Measurements from ENCODE around the gene ABCA13. TPM values are rescaled to one million over a fixed set of nuclear protein-coding genes. Genes with fewer than 3 reads are reported as not detected.

The ABCA13 gene
- total and polyA plus RNA-seq, 2 experiments from 2014 or later = 0.21 to 0.50 TPM

DNA sequence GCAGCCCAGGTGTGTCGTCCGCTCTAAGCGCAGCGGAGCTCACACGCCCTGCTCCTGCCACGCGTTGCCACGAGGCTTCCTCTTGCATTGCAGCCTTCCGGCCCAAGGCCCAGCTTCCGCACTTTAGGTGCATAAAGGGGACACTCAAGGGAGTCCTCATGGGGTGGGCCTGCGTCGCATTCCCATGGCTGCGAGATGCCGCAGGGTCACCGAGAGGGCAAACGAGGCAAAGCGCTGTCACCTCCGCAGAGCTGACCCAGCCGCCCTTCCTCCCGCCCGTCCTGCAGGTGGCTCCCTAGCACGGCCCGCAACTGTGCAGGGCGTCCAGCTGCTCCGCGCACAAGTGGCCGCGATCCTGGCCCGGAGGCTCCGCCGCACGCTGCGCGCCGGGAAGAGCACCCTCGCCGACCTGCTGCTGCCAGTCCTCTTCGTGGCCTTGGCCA, 283.5 kb downstream of the ABCA13 start:
- Histone ChIP-seq H3K4me3 (no peak overlapping the region), H3K4me1 (ENCODE audit: low read depth) (no peaks in the 10 kb centered on the region), H3K9me3 (ENCODE audit: low read depth) (no peaks in the 10 kb centered on the region), H3K36me3 (no peaks in the 10 kb centered on the region), H3K27me3 (no peaks in the 10 kb centered on the region), H3K27ac (no peak overlapping the region)
- DNase-seq (ENCODE audit: low read depth in 1 of 2, low spot score in 1 of 2) = no peak
- TF ChIP-seq, protein P1, sequence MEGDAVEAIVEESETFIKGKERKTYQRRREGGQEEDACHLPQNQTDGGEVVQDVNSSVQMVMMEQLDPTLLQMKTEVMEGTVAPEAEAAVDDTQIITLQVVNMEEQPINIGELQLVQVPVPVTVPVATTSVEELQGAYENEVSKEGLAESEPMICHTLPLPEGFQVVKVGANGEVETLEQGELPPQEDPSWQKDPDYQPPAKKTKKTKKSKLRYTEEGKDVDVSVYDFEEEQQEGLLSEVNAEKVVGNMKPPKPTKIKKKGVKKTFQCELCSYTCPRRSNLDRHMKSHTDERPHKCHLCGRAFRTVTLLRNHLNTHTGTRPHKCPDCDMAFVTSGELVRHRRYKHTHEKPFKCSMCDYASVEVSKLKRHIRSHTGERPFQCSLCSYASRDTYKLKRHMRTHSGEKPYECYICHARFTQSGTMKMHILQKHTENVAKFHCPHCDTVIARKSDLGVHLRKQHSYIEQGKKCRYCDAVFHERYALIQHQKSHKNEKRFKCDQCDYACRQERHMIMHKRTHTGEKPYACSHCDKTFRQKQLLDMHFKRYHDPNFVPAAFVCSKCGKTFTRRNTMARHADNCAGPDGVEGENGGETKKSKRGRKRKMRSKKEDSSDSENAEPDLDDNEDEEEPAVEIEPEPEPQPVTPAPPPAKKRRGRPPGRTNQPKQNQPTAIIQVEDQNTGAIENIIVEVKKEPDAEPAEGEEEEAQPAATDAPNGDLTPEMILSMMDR (IDR thresholded peaks at IDR 0.05; ENCODE audit: low read depth, low read length) = no peak

GRCh38 chr7:48455363-48455762, 284.1 kb downstream of the ABCA13 start:
- Histone ChIP-seq H3K27ac (no peak overlapping the region), H3K4me3 (no peak overlapping the region), H3K27me3 (no peaks in the 10 kb centered on the region), H3K4me1 (ENCODE audit: low read depth) (no peaks in the 10 kb centered on the region), H3K36me3 (no peaks in the 10 kb centered on the region), H3K9me3 (ENCODE audit: low read depth) (no peaks in the 10 kb centered on the region)
- no peak for DNase-seq (ENCODE audit: low read depth in 1 of 2, low spot score in 1 of 2)
- TF ChIP-seq, protein P1 (IDR thresholded peaks at IDR 0.05; ENCODE audit: low read depth, low read length) = no peak

DNA sequence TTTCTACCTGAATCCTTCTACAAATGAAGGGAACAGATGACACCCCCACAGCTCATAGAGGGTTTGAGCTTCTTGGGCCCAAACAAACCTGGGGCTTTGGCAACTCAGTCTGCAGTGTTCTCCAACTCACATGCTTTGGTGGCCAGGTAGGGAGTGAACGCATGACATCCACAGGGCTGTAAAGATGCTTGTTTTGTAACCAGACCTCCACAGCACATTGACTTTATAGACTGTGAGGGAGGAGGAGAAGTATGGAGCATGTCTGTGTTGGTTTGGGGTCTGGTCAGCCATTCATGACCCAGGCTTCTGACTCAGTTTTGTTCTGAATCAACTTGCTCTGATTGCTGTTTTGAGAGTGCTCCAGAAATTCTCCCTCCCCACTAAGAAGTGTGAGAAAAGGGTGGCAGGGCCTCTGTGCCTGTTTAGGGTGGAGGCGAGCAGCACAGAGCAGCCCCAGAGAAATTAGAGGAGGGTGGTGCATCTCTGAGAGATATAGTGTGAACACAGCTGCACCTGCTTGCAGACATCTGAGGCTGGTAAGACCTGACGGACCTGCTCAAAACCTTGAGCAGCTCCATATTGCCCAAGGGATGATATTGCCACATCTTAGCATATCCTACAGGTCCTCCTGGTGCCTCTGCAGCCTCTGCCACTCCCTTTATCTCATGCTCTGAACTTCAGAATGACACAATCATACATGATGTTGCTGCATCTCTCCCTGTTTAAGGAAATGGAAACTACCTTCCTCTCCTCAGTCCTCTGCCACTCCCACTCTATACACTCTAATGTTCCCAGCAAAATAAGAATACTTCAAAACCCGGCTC, 287.7 kb downstream of the ABCA13 start:
- DNase-seq (ENCODE audit: low read depth in 1 of 2, low spot score in 1 of 2) = no peak
- TF ChIP-seq, protein P1 (IDR thresholded peaks at IDR 0.05; ENCODE audit: low read depth, low read length) = no peak
- Histone ChIP-seq H3K36me3 (no peaks in the 10 kb centered on the region), H3K4me3 (no peak overlapping the region), H3K27me3 (no peaks in the 10 kb centered on the region), H3K4me1 (ENCODE audit: low read depth) (no peaks in the 10 kb centered on the region), H3K9me3 (ENCODE audit: low read depth) (no peaks in the 10 kb centered on the region), H3K27ac (no peak overlapping the region)

DNA sequence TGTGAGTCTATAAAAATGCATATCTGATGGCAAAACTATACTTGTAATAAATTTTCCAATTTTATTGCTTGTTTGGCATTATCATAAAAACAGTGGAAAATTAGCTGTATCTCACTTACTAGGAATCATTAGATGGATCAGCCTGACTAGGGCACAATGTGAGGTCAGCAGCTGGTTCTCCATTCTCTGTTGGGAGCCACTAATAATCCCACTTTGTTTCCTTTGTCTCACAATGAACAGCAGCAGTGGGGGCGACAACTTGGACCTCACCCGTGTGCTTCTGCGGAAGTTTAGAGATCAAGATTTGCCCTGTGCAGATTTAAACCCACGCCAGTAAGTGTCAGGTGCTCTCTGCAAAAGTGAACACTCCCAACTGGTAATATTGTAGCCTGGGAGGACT, 295.5 kb downstream of the ABCA13 start:
- DNase-seq (ENCODE audit: low read depth in 1 of 2, low spot score in 1 of 2) = no peak
- Histone ChIP-seq H3K27ac (no peak overlapping the region), H3K4me3 (no peak overlapping the region), H3K27me3 (no peaks in the 10 kb centered on the region), H3K36me3 (no peaks in the 10 kb centered on the region), H3K9me3 (ENCODE audit: low read depth) (no peaks in the 10 kb centered on the region), H3K4me1 (ENCODE audit: low read depth) (no peaks in the 10 kb centered on the region)
- TF ChIP-seq, protein P1 (IDR thresholded peaks at IDR 0.05; ENCODE audit: low read depth, low read length) = no peak

DNA sequence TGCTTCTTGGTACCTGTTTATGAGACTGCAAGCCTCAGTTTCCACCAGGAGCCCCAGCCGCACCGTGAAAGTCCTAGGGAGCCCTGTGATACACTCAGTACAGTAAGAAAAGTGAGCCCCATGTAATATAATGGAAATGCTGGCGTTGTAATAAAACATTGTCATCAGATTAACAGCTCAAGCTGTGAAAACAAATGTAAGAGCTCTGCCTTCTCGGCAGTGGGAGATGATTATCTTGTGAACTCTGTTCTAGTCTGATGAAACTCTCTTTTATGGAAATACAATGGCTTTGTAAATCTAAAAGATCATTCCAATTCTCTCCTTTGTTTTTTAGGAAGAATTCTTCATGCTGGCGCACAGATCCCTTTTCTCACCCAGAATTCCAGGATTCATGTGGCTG, 299.9 kb downstream of the ABCA13 start:
- H3K36me3 ChIP-seq = no peaks in the 10 kb centered on the region
- no peak for DNase-seq (ENCODE audit: low read depth in 1 of 2, low spot score in 1 of 2)
- H3K27me3 ChIP-seq = no peaks in the 10 kb centered on the region
- no peak overlapping the region for H3K27ac ChIP-seq
- H3K4me1 ChIP-seq (ENCODE audit: low read depth) = peaks cover 5% of the 10 kb centered on the region
- H3K4me3 ChIP-seq = no peak overlapping the region
- TF ChIP-seq, protein P1 (IDR thresholded peaks at IDR 0.05; ENCODE audit: low read depth, low read length) = no peak
- H3K9me3 ChIP-seq (ENCODE audit: low read depth) = no peaks in the 10 kb centered on the region

All from cardiac muscle cell (in vitro differentiated cells and primary cell).